K562 (cell line): ENCODE measurements around the gene ELMOD1. TPM values are rescaled to one million over a fixed set of nuclear protein-coding genes. Genes with fewer than 3 reads are reported as not detected.

ENCODE experiments used
- ATAC-seq: fragments of 200-7000 bp; cut with Tn5 transposase; 3 replicates; pipeline ENCODE4 v1.9.1; 2020; ENCODE audit warnings: moderate library complexity
- BruUV-seq: library from RNA; stranded (reverse); fragments of 400-500 nt; replicated peaks from 2 replicates; lab custom pipeline; 2021; lab: Mats Ljungman, UMichigan
- CTCF ChIA-PET: fragments of 300-600 bp; formaldehyde crosslinking; extraction: SDS; loops from one replicate; lab custom pipeline; 2021; ENCODE audit warnings: low intra/inter-chr PET ratio; lab: Yijun Ruan, JAX
- POLR2A ChIA-PET: fragments of 300-600, 350-650 bp; sonication (Branson Sonifier 250); formaldehyde crosslinking; extraction: SDS; loops from one replicate; lab custom pipeline; 2021; ENCODE audit warnings: antibody characterized with exemption, inconsistent platforms; lab: Yijun Ruan, JAX
- DNase-seq, 4 experiments: peaks; one replicate each; pipeline versions ENCODE4 v3.0.0 to v3.0.0-alpha.2; 2011 to 2018; ENCODE audit warnings: low spot score in 3 of 4, mixed read lengths in 3 of 4; ENCODE audit errors: extremely low read depth in 1 of 4
- FAIRE-seq: peaks from 2 replicates; lab custom pipeline; 2011; peaks lifted over from hg19 to GRCh38; lab: Jason Lieb, UNC
- H2AFZ ChIP-seq: 2 replicates; pipeline ENCODE4 v1.6.0; 2011; ENCODE audit warnings: low read depth, low read length, control low read depth, inconsistent platforms
- H3K27ac ChIP-seq: fragments of 200-600 bp; 3 replicates; pipeline ENCODE4 v1.8.0; 2011; ENCODE audit warnings: low read depth, mild to moderate bottlenecking, control low read depth, inconsistent platforms, low read length, moderate library complexity, mixed read lengths; ENCODE audit errors: extremely low read depth
- H3K27me3 ChIP-seq, 2 experiments: fragments of 300-600 bp in 1 of 2; 2 replicates in 1 of 2; 3 replicates in 1 of 2; pipeline versions ENCODE4 v1.6.0 to v1.8.0; 2011; ENCODE audit warnings: inconsistent platforms in 2 of 2, low read length in 2 of 2, mild to moderate bottlenecking in 1 of 2, mixed read lengths in 1 of 2, moderate library complexity in 1 of 2; ENCODE audit not compliant: control insufficient read depth in 2 of 2, insufficient read depth in 2 of 2
- H3K36me3 ChIP-seq: fragments of 300-600 bp; 3 replicates; pipeline ENCODE4 v1.8.0; 2011; ENCODE audit warnings: mild to moderate bottlenecking, low read length, inconsistent platforms; ENCODE audit not compliant: control insufficient read depth, insufficient read depth
- H3K4me1 ChIP-seq, 2 experiments: fragments of 200-600 bp in 1 of 2; replicated peaks in 1 of 2; 2 replicates in 1 of 2; 3 replicates in 1 of 2; pipeline versions ENCODE4 v1.5.1 to v1.8.0; 2011; ENCODE audit warnings: inconsistent platforms in 2 of 2, low read length in 2 of 2, mild to moderate bottlenecking in 1 of 2, mixed read lengths in 1 of 2, moderate library complexity in 1 of 2; ENCODE audit not compliant: control insufficient read depth in 2 of 2, insufficient read depth in 2 of 2
- H3K4me2 ChIP-seq: 2 replicates; pipeline ENCODE4 v1.6.1; 2011; ENCODE audit warnings: low read length, control low read depth, inconsistent platforms, mixed read lengths; ENCODE audit not compliant: insufficient read depth
- H3K4me3 ChIP-seq: fragments of 200-600 bp; sonication (generic), shearing (Covaris generic); 2 replicates; pipeline ENCODE4 v1.5.1; 2016; ENCODE audit warnings: control low read depth, inconsistent platforms
- H3K79me2 ChIP-seq: fragments of 200-600 bp; 3 replicates; pipeline ENCODE4 v1.8.0; 2011; ENCODE audit warnings: low read length, inconsistent platforms; ENCODE audit not compliant: control insufficient read depth, insufficient read depth
- H3K9ac ChIP-seq, 2 experiments: 2 replicates each; pipeline versions ENCODE4 v1.6.0 to v1.6.1; 2011; ENCODE audit warnings: low read depth in 2 of 2, low read length in 2 of 2, control low read depth in 1 of 2, inconsistent platforms in 1 of 2, mild to moderate bottlenecking in 1 of 2, mixed read lengths in 1 of 2; ENCODE audit not compliant: insufficient read depth in 1 of 2
- H3K9me1 ChIP-seq: one replicate; pipeline ENCODE4 v1.6.0; 2011; ENCODE audit warnings: inconsistent platforms, mild to moderate bottlenecking, low read length, moderate library complexity; ENCODE audit not compliant: control insufficient read depth, insufficient read depth
- H3K9me3 ChIP-seq: replicated peaks from 2 replicates; pipeline ENCODE4 v1.5.1; 2011; ENCODE audit warnings: low read depth, low read length, inconsistent platforms; ENCODE audit not compliant: control insufficient read depth, insufficient read depth
- H4K20me1 ChIP-seq: replicated peaks from 2 replicates; pipeline ENCODE4 v1.6.1; 2011; ENCODE audit warnings: low read length, inconsistent platforms, mixed read lengths; ENCODE audit not compliant: control insufficient read depth, insufficient read depth
- SMARCE1 ChIP-seq: fragments of 450-650 bp; IDR thresholded peaks from 2 replicates; pipeline ENCODE4 v1.7.1; 2016; ENCODE audit warnings: mild to moderate bottlenecking
- WGBS: fragments of 100-300 bp; shearing (Covaris generic); methylation state at CpG from one replicate; pipeline ENCODE4 v1.1.6; 2016; ENCODE audit warnings: low coverage, mixed read lengths; ENCODE audit not compliant: insufficient coverage; ENCODE audit errors: missing lambda C conversion rate; 5-methylcytosine and 5-hydroxymethylcytosine counted together
- in situ Hi-C: fragments of 300-500 bp; cut with MboI; formaldehyde crosslinking; loops from 4 replicates; pipeline ENCODE4 v1.15.0; 2018; ENCODE audit warnings: inconsistent platforms, mixed read lengths
- intact Hi-C: fragments of 100-400 bp; cut with micrococcal nuclease; formaldehyde crosslinking; loops from 2 replicates; pipeline ENCODE4 v1.14.2; 2022
- polyA plus RNA-seq, 8 experiments: library from polyadenylated mRNA; depleted of rRNA in 4 of 8; stranded (reverse) in 5 of 8; unstranded in 3 of 8; fragments of >200 nt; fragmentation: Nextera tagmentation in 2 of 8; fragmentation: Illumina TruSeq in 1 of 8; extraction: Ambion mirVana in 2 of 8; extraction: Trizol in 1 of 8; gene quantifications; 2 replicates each; pipeline versions ENCODE4 v1.2.1 to v1.2.3, GENCODE V29; 2011 to 2014; ENCODE audit warnings: inconsistent platforms in 1 of 8, missing spikeins in 1 of 8
- total RNA-seq, 7 experiments: library from RNA; depleted of rRNA in 6 of 7; stranded (reverse); fragments of >200 nt in 6 of 7; fragmentation: Illumina TruSeq in 2 of 7; extraction: Trizol in 2 of 7; gene quantifications; 2 replicates each; pipeline versions ENCODE4 v1.2.1 to v1.2.3, GENCODE V29; 2011 to 2021; ENCODE audit warnings: low replicate concordance in 1 of 7
- TF ChIP-seq, protein P1 (sequence below), 3 experiments: IDR thresholded peaks in 2 of 3; conservative IDR thresholded peaks in 1 of 3; 2 replicates each; pipeline ENCODE4 v1.5.1; 2011 to 2012; ENCODE audit warnings: low read length in 3 of 3, mild to moderate bottlenecking in 3 of 3, control low read depth in 2 of 3, improper control_type of control experiment in 1 of 3, inconsistent platforms in 1 of 3, low read depth in 1 of 3, mixed read lengths in 1 of 3, moderate library complexity in 1 of 3; ENCODE audit not compliant: insufficient read depth in 2 of 3

The ELMOD1 gene
- total and polyA plus RNA-seq, 9 of the 15 experiments (the other 6 are each of a cell fraction or from before 2014, with no cell fraction given) = not detected

DNA sequence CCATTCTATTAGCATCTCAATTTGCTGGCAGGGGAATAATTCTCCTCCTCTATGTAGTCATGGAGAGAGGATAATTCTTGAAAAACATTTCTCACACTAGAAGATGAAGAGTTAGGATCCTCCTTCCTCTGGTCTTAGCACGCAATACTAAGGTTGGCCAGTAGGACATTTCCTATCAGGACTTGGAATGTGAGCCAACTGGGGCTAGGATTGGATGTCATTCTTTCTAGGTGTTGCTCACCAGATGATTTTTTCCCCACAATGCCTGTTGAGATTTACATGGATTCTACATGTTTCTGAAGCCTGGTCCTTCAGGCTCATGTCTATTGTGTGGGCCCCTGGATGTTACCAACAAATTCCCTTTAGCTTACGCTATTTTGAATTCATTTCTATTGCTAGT, 92.9 kb downstream of the ELMOD1 start:
- Histone ChIP-seq H3K9ac (no peak overlapping the region), H3K9me3 (no peaks in the 10 kb centered on the region), H3K27me3 (peaks cover 0 to 5% of the 10 kb centered on the region in 2 experiments; a peak in 4 of 5 replicates), H3K79me2 (no peaks in the 10 kb centered on the region), H3K4me2 (no peak overlapping the region), H3K9me1 (no peaks in the 10 kb centered on the region), H3K27ac (no peak overlapping the region), H4K20me1 (no peaks in the 10 kb centered on the region), H3K36me3 (no peaks in the 10 kb centered on the region), H2AFZ (no peak overlapping the region), H3K4me1 (no peaks in the 10 kb centered on the region), H3K4me3 (no peak overlapping the region)
- TF ChIP-seq SMARCE1 = no peak
- TF ChIP-seq, protein P1, sequence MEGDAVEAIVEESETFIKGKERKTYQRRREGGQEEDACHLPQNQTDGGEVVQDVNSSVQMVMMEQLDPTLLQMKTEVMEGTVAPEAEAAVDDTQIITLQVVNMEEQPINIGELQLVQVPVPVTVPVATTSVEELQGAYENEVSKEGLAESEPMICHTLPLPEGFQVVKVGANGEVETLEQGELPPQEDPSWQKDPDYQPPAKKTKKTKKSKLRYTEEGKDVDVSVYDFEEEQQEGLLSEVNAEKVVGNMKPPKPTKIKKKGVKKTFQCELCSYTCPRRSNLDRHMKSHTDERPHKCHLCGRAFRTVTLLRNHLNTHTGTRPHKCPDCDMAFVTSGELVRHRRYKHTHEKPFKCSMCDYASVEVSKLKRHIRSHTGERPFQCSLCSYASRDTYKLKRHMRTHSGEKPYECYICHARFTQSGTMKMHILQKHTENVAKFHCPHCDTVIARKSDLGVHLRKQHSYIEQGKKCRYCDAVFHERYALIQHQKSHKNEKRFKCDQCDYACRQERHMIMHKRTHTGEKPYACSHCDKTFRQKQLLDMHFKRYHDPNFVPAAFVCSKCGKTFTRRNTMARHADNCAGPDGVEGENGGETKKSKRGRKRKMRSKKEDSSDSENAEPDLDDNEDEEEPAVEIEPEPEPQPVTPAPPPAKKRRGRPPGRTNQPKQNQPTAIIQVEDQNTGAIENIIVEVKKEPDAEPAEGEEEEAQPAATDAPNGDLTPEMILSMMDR (IDR thresholded peaks at IDR 0.05 in 2 of 3, conservative IDR thresholded peaks at IDR 0.05 in 1 of 3; ENCODE audit: insufficient read depth in 2 of 3, low read depth in 1 of 3, low read length in 3 of 3) = peak; percentile 18 to 44 (median 25); a peak in 4 of 6 replicates
- CTCF ChIA-PET = no interaction called here
- DNase-seq = peak; percentile 14 to 51 (median 32)
- FAIRE-seq = peak; percentile 75
- in situ Hi-C loops = loop anchor here (10.0 kb wide), 1 partner anchor 129 kb away; no protein-coding TSS in a partner anchor
- ATAC-seq = peak; percentile 82
- WGBS = 3% methylated on average over 2 of the region's 2 CpGs
- intact Hi-C loops = loop anchor here (10.0 kb wide), 1 partner anchor 91 kb away; no protein-coding TSS in a partner anchor
- no TSS peak for BruUV-seq
- POLR2A ChIA-PET = interaction anchor here (1.6 kb wide), 1 partner anchor 13 kb away, joined by 6 read pairs; no protein-coding TSS in a partner anchor
